NCI-H82 (cell line): ENCODE results near the gene SUN2.

Experiments used
- DNase-seq: peaks from one replicate; lab custom pipeline; 2025; lab: John Stamatoyannopoulos, UW

SUN2 gene

DNA sequence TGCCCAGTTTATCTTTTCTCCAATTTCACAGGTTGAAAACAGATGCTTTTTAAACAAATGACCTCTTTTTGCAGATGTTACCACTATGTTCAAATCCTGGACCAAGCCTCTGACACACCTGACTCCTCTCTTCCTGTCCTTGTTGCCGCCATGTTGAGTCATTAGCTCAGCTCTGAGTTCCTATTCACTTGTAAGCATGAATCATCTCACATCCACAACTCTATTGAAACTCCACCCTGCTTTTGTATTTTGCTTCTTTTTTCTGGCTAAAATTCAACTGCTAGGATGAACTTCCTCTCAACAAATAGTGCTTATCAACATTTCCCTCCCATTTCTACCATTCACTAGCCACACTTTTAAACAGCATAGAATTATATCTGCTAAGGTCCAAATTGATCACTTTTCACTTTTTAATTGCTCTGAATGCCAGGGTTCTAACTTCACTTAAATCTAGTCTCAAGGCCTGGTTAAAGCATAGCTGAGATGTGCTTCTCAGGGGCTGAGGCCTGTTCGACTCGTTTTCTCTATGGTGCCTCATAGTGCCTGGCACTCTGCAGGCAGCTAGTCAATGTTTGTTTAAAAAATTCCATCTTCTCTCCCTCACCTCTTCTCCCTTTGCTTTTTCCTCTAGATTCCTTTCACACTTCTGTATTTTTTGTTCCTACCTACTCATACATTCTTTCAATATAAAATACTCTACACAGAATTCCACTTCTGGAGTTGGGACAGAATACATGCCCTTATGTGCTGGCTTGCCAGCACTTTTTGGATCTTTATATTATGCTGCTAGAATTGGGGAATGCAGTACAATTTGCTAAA is 59.0 kb downstream of the SUN2 start:
- no peak for DNase-seq

- DNase-seq = no peak
Observed at GRCh38 chr22:38694940-38695339, 60.9 kb downstream of the SUN2 start.

DNA sequence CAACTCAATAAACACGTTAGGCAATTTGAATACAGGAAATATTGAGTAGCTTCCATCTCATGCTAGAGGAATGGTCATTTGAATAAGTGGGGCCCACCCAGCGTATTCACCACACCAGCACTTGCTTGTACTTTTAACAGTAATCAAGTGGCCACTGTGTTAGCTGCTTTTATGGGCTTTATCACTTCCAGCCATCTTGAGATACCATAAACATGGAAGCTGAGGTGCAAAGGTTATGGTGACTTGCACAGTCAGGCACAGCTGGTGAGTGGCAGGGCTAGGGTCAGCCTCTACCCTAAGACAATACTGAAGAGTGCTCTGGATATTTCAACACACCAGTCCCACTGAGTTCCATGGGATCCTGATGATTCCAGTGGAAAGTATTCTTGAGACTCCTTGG is 61.7 kb downstream of the SUN2 start:
- DNase-seq = no peak

DNA sequence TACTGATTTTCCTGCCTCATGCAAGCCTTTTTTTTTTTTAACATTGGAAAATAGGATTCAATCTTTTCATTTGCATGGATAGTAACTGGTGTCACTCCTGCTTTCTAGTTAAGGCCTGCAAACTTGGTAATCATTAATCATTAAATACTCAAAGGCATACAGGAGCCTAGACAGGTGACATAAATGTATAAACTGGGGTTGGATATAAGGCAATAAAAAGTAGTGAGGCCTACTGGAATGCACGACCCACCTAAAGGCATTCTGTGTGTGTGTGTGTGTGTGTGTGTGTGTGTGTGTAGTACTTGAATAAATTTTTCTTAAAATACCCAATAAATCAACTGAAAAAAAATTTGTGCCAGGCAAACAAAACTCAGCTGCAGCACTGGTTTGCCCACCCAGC is 66.1 kb downstream of the SUN2 start:
- DNase-seq = no peak

GRCh38 chr22:38685761-38686160 is 70.0 kb downstream of the SUN2 start:
- no peak for DNase-seq

DNA sequence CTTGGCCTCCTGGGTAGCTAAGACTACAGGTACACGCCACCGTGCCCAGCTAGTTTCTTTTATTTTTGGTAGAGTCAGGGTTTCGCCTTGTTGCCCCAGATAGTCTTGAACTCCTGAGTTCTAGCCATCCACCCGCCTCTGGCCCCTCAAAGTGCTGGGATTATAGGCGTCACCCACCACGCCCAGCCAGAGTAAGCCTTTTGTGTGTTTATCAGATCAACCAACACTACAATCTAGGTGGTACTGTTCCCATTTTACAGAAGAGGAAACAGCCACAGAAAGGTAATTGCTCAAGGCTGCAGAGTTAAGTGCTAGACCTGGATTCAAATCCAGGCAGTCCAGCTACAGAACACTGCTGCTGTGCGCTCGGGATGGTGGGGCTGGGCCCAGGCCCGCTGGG is 70.9 kb downstream of the SUN2 start:
- no peak for DNase-seq
